IPS-15b (cell line): ENCODE results near the gene CLTB.
"Not testable (repeated sequence)": the region's sequence is repeated elsewhere in the genome, so short reads cannot be mapped to it uniquely, and the experiment has no call there.

Source experiments
- H3K27me3 ChIP-seq: one replicate; pipeline ENCODE4 v1.6.1; 2013; ENCODE audit warnings: low read length; ENCODE audit not compliant: control insufficient read depth, insufficient read depth
- H3K36me3 ChIP-seq: one replicate; pipeline ENCODE4 v1.6.1; 2013; ENCODE audit warnings: low read length; ENCODE audit not compliant: control insufficient read depth, insufficient read depth
- H3K4me1 ChIP-seq: one replicate; pipeline ENCODE4 v1.6.1; 2013; ENCODE audit warnings: mild to moderate bottlenecking, low read length; ENCODE audit not compliant: control insufficient read depth, insufficient read depth
- H3K4me3 ChIP-seq: one replicate; pipeline ENCODE4 v1.5.1; 2013; ENCODE audit warnings: low read depth, low read length
- H3K9ac ChIP-seq: one replicate; pipeline ENCODE4 v1.6.1; 2013; ENCODE audit warnings: low read depth, mild to moderate bottlenecking, low read length
- H3K9me3 ChIP-seq: one replicate; pipeline ENCODE4 v1.6.1; 2013; ENCODE audit warnings: mild to moderate bottlenecking, low read length; ENCODE audit not compliant: control insufficient read depth, insufficient read depth

The CLTB gene

GRCh38 chr5:176444742-176445141 is 28.4 kb upstream of the CLTB start:
- Histone ChIP-seq H3K4me3 (no peak overlapping the region), H3K9ac (no peak overlapping the region), H3K4me1 (peaks cover 6% of the 10 kb centered on the region), H3K27me3 (no peaks in the 10 kb centered on the region), H3K9me3 (no peaks in the 10 kb centered on the region), H3K36me3 (no peaks in the 10 kb centered on the region)

GRCh38 chr5:176442911-176443310 is 26.6 kb upstream of the CLTB start:
- not testable (repeated sequence) for H3K4me3 ChIP-seq, H3K9ac ChIP-seq, H3K36me3 ChIP-seq, H3K9me3 ChIP-seq, H3K27me3 ChIP-seq, H3K4me1 ChIP-seq

GRCh38 chr5:176441921-176442323 is 25.6 kb upstream of the CLTB start:
- H3K9me3 ChIP-seq, result no peaks in the 10 kb centered on the region
- H3K27me3 ChIP-seq, result no peaks in the 10 kb centered on the region
- no peaks in the 10 kb centered on the region for H3K36me3 ChIP-seq
- H3K4me3 ChIP-seq, result peak overlapping the region; percentile 23
- H3K9ac ChIP-seq, result no peak overlapping the region
- H3K4me1 ChIP-seq, result peaks cover 4% of the 10 kb centered on the region

- H3K9me3 ChIP-seq, result no peaks in the 10 kb centered on the region
- no peak overlapping the region for H3K4me3 ChIP-seq
- peaks cover 4% of the 10 kb centered on the region for H3K4me1 ChIP-seq
- H3K36me3 ChIP-seq, result no peaks in the 10 kb centered on the region
- H3K9ac ChIP-seq, result no peak overlapping the region
- H3K27me3 ChIP-seq, result no peaks in the 10 kb centered on the region
These were observed 24.8 kb upstream of the CLTB start for GRCh38 chr5:176440927-176441706.

- H3K27me3 ChIP-seq, result no peaks in the 10 kb centered on the region
- H3K9ac ChIP-seq, result no peak overlapping the region
- no peaks in the 10 kb centered on the region for H3K36me3 ChIP-seq
- H3K4me3 ChIP-seq, result no peak overlapping the region
- peaks cover 4% of the 10 kb centered on the region for H3K4me1 ChIP-seq
- no peaks in the 10 kb centered on the region for H3K9me3 ChIP-seq
These were observed 22.8 kb upstream of the CLTB start for GRCh38 chr5:176438959-176439757.

GRCh38 chr5:176436656-176437055 is 20.3 kb upstream of the CLTB start:
- H3K9me3 ChIP-seq, result no peaks in the 10 kb centered on the region
- H3K36me3 ChIP-seq, result no peaks in the 10 kb centered on the region
- no peak overlapping the region for H3K4me3 ChIP-seq
- H3K4me1 ChIP-seq, result no peaks in the 10 kb centered on the region
- H3K9ac ChIP-seq, result no peak overlapping the region
- H3K27me3 ChIP-seq, result no peaks in the 10 kb centered on the region

- Histone ChIP-seq H3K4me1 (no peaks in the 10 kb centered on the region), H3K27me3 (no peaks in the 10 kb centered on the region), H3K9ac (no peak overlapping the region), H3K36me3 (no peaks in the 10 kb centered on the region), H3K4me3 (no peak overlapping the region), H3K9me3 (no peaks in the 10 kb centered on the region)
These were observed 16.4 kb upstream of the CLTB start for GRCh38 chr5:176432707-176433106.

GRCh38 chr5:176429972-176430371 is 13.6 kb upstream of the CLTB start:
- Histone ChIP-seq H3K27me3 (no peaks in the 10 kb centered on the region), H3K36me3 (no peaks in the 10 kb centered on the region), H3K9ac (no peak overlapping the region), H3K4me3 (no peak overlapping the region), H3K9me3 (no peaks in the 10 kb centered on the region), H3K4me1 (no peaks in the 10 kb centered on the region)

GRCh38 chr5:176427971-176428370 is 11.6 kb upstream of the CLTB start:
- Histone ChIP-seq H3K9me3 (no peaks in the 10 kb centered on the region), H3K4me3 (no peak overlapping the region), H3K36me3 (no peaks in the 10 kb centered on the region), H3K9ac (no peak overlapping the region), H3K27me3 (no peaks in the 10 kb centered on the region), H3K4me1 (no peaks in the 10 kb centered on the region)

GRCh38 chr5:176426876-176427275 is 10.5 kb upstream of the CLTB start:
- no peaks in the 10 kb centered on the region for H3K4me1 ChIP-seq
- H3K27me3 ChIP-seq, result no peaks in the 10 kb centered on the region
- no peaks in the 10 kb centered on the region for H3K9me3 ChIP-seq
- H3K9ac ChIP-seq, result no peak overlapping the region
- no peaks in the 10 kb centered on the region for H3K36me3 ChIP-seq
- no peak overlapping the region for H3K4me3 ChIP-seq

- Histone ChIP-seq H3K4me1 (no peaks in the 10 kb centered on the region), H3K9ac (no peak overlapping the region), H3K27me3 (no peaks in the 10 kb centered on the region), H3K36me3 (no peaks in the 10 kb centered on the region), H3K9me3 (no peaks in the 10 kb centered on the region), H3K4me3 (no peak overlapping the region)
These were observed 9.5 kb upstream of the CLTB start for GRCh38 chr5:176425791-176426190.

- Histone ChIP-seq H3K9me3 (no peaks in the 10 kb centered on the region), H3K4me3 (no peak overlapping the region), H3K36me3 (no peaks in the 10 kb centered on the region), H3K27me3 (no peaks in the 10 kb centered on the region), H3K9ac (no peak overlapping the region), H3K4me1 (no peaks in the 10 kb centered on the region)
These were observed 8.8 kb upstream of the CLTB start for GRCh38 chr5:176425138-176425537.
